Measurements from ENCODE around the gene DLK1.

GRCh38 chr14:100765296-100765695 lies 38.6 kb downstream of the DLK1 start:
- TF ChIP-seq CTCF (IDR thresholded peaks at IDR 0.05): no peak
- TF ChIP-seq POLR2A (IDR thresholded peaks at IDR 0.05): no peak
- TF ChIP-seq POLR2AphosphoS5 (IDR thresholded peaks at IDR 0.05; ENCODE audit: insufficient read depth in 1 of 2, low read depth in 1 of 2): no peak

Measured in vagina (tissue), 2 donors.